T-helper 2 cell treated with Interferon-gamma antibody and Interleukin-4, amounts not matched to agents 5 μg/mL and 100 μg/mL, for 36 hours (primary cell): Measurements from ENCODE around the gene SLC9A9.

Source experiments
- DNase-seq: peaks from one replicate; pipeline ENCODE4 v3.0.0; 2021; ENCODE audit warnings: low spot score
- H3K27ac Mint-ChIP-seq: one replicate; pipeline ENCODE4 v1.8.0; 2021; ENCODE audit warnings: mild to moderate bottlenecking, mixed read lengths
- H3K27me3 Mint-ChIP-seq: one replicate; pipeline ENCODE4 v1.8.0; 2021; ENCODE audit warnings: low read depth, mixed read lengths
- H3K36me3 Mint-ChIP-seq: one replicate; pipeline ENCODE4 v1.8.0; 2021; ENCODE audit warnings: low read depth, mixed read lengths
- H3K4me1 Mint-ChIP-seq: one replicate; pipeline ENCODE4 v1.8.0; 2021; ENCODE audit warnings: low read depth, mixed read lengths
- H3K4me3 Mint-ChIP-seq: one replicate; pipeline ENCODE4 v1.8.0; 2022; ENCODE audit warnings: mild to moderate bottlenecking, moderate library complexity, mixed read lengths
- H3K9me3 Mint-ChIP-seq: one replicate; pipeline ENCODE4 v1.8.0; 2021; ENCODE audit warnings: mixed read lengths

The SLC9A9 gene

GRCh38 chr3:143266511-143266910, 581.8 kb downstream of the SLC9A9 start:
- no peak overlapping the region for H3K27ac Mint-ChIP-seq
- no peaks in the 10 kb centered on the region for H3K9me3 Mint-ChIP-seq
- no peak overlapping the region for H3K4me3 Mint-ChIP-seq
- peaks cover 3% of the 10 kb centered on the region for H3K36me3 Mint-ChIP-seq
- DNase-seq: no peak
- no peaks in the 10 kb centered on the region for H3K27me3 Mint-ChIP-seq
- H3K4me1 Mint-ChIP-seq: peaks cover 14% of the 10 kb centered on the region

- DNase-seq: no peak
- no peaks in the 10 kb centered on the region for H3K9me3 Mint-ChIP-seq
- peaks cover 15% of the 10 kb centered on the region for H3K4me1 Mint-ChIP-seq
- H3K36me3 Mint-ChIP-seq: peaks cover 3% of the 10 kb centered on the region
- no peaks in the 10 kb centered on the region for H3K27me3 Mint-ChIP-seq
- no peak overlapping the region for H3K27ac Mint-ChIP-seq
- H3K4me3 Mint-ChIP-seq: no peak overlapping the region
Measured at GRCh38 chr3:143265501-143266070, 582.7 kb downstream of the SLC9A9 start.

GRCh38 chr3:143263852-143264513, 584.3 kb downstream of the SLC9A9 start:
- Mint-ChIP-seq H3K4me1 (peaks cover 15% of the 10 kb centered on the region), H3K9me3 (no peaks in the 10 kb centered on the region)
- no peak for DNase-seq

GRCh38 chr3:143261848-143262247, 586.4 kb downstream of the SLC9A9 start:
- peaks cover 13% of the 10 kb centered on the region for H3K4me1 Mint-ChIP-seq
- no peak overlapping the region for H3K4me3 Mint-ChIP-seq

More at GRCh38 chr3:143263852-143264513, 584.3 kb downstream of the SLC9A9 start:
- no peaks in the 10 kb centered on the region for H3K27me3 Mint-ChIP-seq
- no peak overlapping the region for H3K27ac Mint-ChIP-seq
- no peak overlapping the region for H3K4me3 Mint-ChIP-seq
- peaks cover 3% of the 10 kb centered on the region for H3K36me3 Mint-ChIP-seq

GRCh38 chr3:143258692-143259091, 589.6 kb downstream of the SLC9A9 start:
- peaks cover 5% of the 10 kb centered on the region for H3K4me1 Mint-ChIP-seq
- no peak overlapping the region for H3K4me3 Mint-ChIP-seq
- H3K27me3 Mint-ChIP-seq: no peaks in the 10 kb centered on the region
- DNase-seq: no peak
- no peak overlapping the region for H3K27ac Mint-ChIP-seq
- H3K36me3 Mint-ChIP-seq: no peaks in the 10 kb centered on the region
- no peaks in the 10 kb centered on the region for H3K9me3 Mint-ChIP-seq

More at GRCh38 chr3:143261848-143262247, 586.4 kb downstream of the SLC9A9 start:
- Mint-ChIP-seq H3K27me3 (no peaks in the 10 kb centered on the region), H3K36me3 (peaks cover 3% of the 10 kb centered on the region), H3K27ac (no peak overlapping the region), H3K9me3 (no peaks in the 10 kb centered on the region)
- DNase-seq: no peak

- no peak overlapping the region for H3K4me3 Mint-ChIP-seq
- H3K36me3 Mint-ChIP-seq: no peaks in the 10 kb centered on the region
- no peaks in the 10 kb centered on the region for H3K4me1 Mint-ChIP-seq
- DNase-seq: no peak
- no peaks in the 10 kb centered on the region for H3K9me3 Mint-ChIP-seq
- no peaks in the 10 kb centered on the region for H3K27me3 Mint-ChIP-seq
- H3K27ac Mint-ChIP-seq: no peak overlapping the region
Measured at GRCh38 chr3:143256416-143256815, 591.9 kb downstream of the SLC9A9 start.

GRCh38 chr3:143255739-143256138, 592.5 kb downstream of the SLC9A9 start:
- no peak overlapping the region for H3K27ac Mint-ChIP-seq
- H3K9me3 Mint-ChIP-seq: no peaks in the 10 kb centered on the region
- no peaks in the 10 kb centered on the region for H3K27me3 Mint-ChIP-seq
- no peaks in the 10 kb centered on the region for H3K36me3 Mint-ChIP-seq
- H3K4me3 Mint-ChIP-seq: no peak overlapping the region
- no peaks in the 10 kb centered on the region for H3K4me1 Mint-ChIP-seq
- DNase-seq: no peak

- Mint-ChIP-seq H3K9me3 (no peaks in the 10 kb centered on the region), H3K27ac (no peak overlapping the region), H3K4me1 (no peaks in the 10 kb centered on the region), H3K4me3 (no peak overlapping the region), H3K36me3 (no peaks in the 10 kb centered on the region), H3K27me3 (no peaks in the 10 kb centered on the region)
- no peak for DNase-seq
Measured at GRCh38 chr3:143252931-143253330, 595.3 kb downstream of the SLC9A9 start.

GRCh38 chr3:143249014-143249413, 599.3 kb downstream of the SLC9A9 start:
- Mint-ChIP-seq H3K9me3 (no peaks in the 10 kb centered on the region), H3K27ac (no peak overlapping the region), H3K27me3 (no peaks in the 10 kb centered on the region), H3K4me3 (no peak overlapping the region), H3K36me3 (no peaks in the 10 kb centered on the region), H3K4me1 (no peaks in the 10 kb centered on the region)
- no peak for DNase-seq

- Mint-ChIP-seq H3K4me1 (no peaks in the 10 kb centered on the region), H3K36me3 (no peaks in the 10 kb centered on the region), H3K27me3 (no peaks in the 10 kb centered on the region), H3K9me3 (no peaks in the 10 kb centered on the region), H3K27ac (no peak overlapping the region), H3K4me3 (no peak overlapping the region)
- no peak for DNase-seq
Measured at GRCh38 chr3:143247073-143247472, 601.2 kb downstream of the SLC9A9 start.

- Mint-ChIP-seq H3K4me1 (no peaks in the 10 kb centered on the region), H3K27me3 (no peaks in the 10 kb centered on the region), H3K27ac (no peak overlapping the region), H3K36me3 (no peaks in the 10 kb centered on the region), H3K4me3 (no peak overlapping the region), H3K9me3 (no peaks in the 10 kb centered on the region)
- DNase-seq: no peak
Measured at GRCh38 chr3:143245692-143246091, 602.6 kb downstream of the SLC9A9 start.

GRCh38 chr3:143244516-143245063, 603.7 kb downstream of the SLC9A9 start:
- Mint-ChIP-seq H3K4me1 (no peaks in the 10 kb centered on the region), H3K27me3 (no peaks in the 10 kb centered on the region), H3K36me3 (no peaks in the 10 kb centered on the region), H3K27ac (no peak overlapping the region), H3K4me3 (no peak overlapping the region), H3K9me3 (no peaks in the 10 kb centered on the region)
- no peak for DNase-seq

- H3K36me3 Mint-ChIP-seq: no peaks in the 10 kb centered on the region
- H3K27me3 Mint-ChIP-seq: no peaks in the 10 kb centered on the region
- DNase-seq: no peak
- H3K4me1 Mint-ChIP-seq: peaks cover 1% of the 10 kb centered on the region
- H3K27ac Mint-ChIP-seq: no peak overlapping the region
- peaks cover 7% of the 10 kb centered on the region for H3K9me3 Mint-ChIP-seq
- H3K4me3 Mint-ChIP-seq: no peak overlapping the region
Measured at GRCh38 chr3:143243686-143244085, 604.6 kb downstream of the SLC9A9 start.

- Mint-ChIP-seq H3K4me3 (no peak overlapping the region), H3K9me3 (peaks cover 8% of the 10 kb centered on the region), H3K36me3 (no peaks in the 10 kb centered on the region), H3K27ac (no peak overlapping the region), H3K27me3 (no peaks in the 10 kb centered on the region), H3K4me1 (peaks cover 1% of the 10 kb centered on the region)
- no peak for DNase-seq
Measured at GRCh38 chr3:143242691-143243090, 605.6 kb downstream of the SLC9A9 start.
